IMR-90 (cell line): ENCODE measurements around the gene TMEM81. TPM values are rescaled to one million over a fixed set of nuclear protein-coding genes. Genes with fewer than 3 reads are reported as not detected.

Experiments
- ATAC-seq: fragments of 200-7000 bp; cut with Tn5 transposase; 2 replicates; pipeline ENCODE4 v1.9.1; 2020; ENCODE audit warnings: low read depth, mild to moderate bottlenecking, moderate library complexity
- BruUV-seq: library from RNA; stranded (reverse); fragments of 400-500 nt; replicated peaks from 2 replicates; lab custom pipeline; 2021; lab: Mats Ljungman, UMichigan
- CTCF ChIA-PET: fragments of 300-600 bp; formaldehyde crosslinking; extraction: SDS; loops from one replicate; lab custom pipeline; 2021; ENCODE audit warnings: antibody characterized with exemption; lab: Yijun Ruan, JAX
- POLR2A ChIA-PET: fragments of 300-600 bp; sonication (Branson Sonifier 250); formaldehyde crosslinking; loops from one replicate; lab custom pipeline; 2022; ENCODE audit warnings: antibody characterized with exemption; ENCODE audit not compliant: unreplicated experiment; lab: Charles Lee
- DNase-seq: peaks from one replicate; pipeline ENCODE4 v3.0.0; 2013
- H2AFZ ChIP-seq: replicated peaks from 2 replicates; pipeline ENCODE3; 2013; ENCODE audit warnings: low read length, mild to moderate bottlenecking; ENCODE audit not compliant: poor library complexity
- H2AK5ac ChIP-seq: 2 replicates; pipeline ENCODE4 v1.6.1; 2013; ENCODE audit warnings: low read depth, low read length, inconsistent platforms
- H2AK9ac ChIP-seq: replicated peaks from 2 replicates; pipeline ENCODE3; 2013; ENCODE audit warnings: mild to moderate bottlenecking, low read depth, low read length, moderate library complexity; ENCODE audit not compliant: poor library complexity
- H2BK120ac ChIP-seq: 2 replicates; pipeline ENCODE4 v1.6.1; 2013; ENCODE audit warnings: low read depth, low read length, inconsistent platforms
- H2BK15ac ChIP-seq: 3 replicates; pipeline ENCODE4 v1.6.1; 2013; ENCODE audit warnings: low read depth, low read length, inconsistent platforms
- H2BK20ac ChIP-seq: 2 replicates; pipeline ENCODE4 v1.6.1; 2013; ENCODE audit warnings: low read depth, mild to moderate bottlenecking, inconsistent platforms, low read length, moderate library complexity
- H2BK5ac ChIP-seq: 2 replicates; pipeline ENCODE4 v1.6.1; 2013; ENCODE audit warnings: mild to moderate bottlenecking, low read depth, low read length, inconsistent platforms; ENCODE audit not compliant: poor library complexity, severe bottlenecking
- H3K14ac ChIP-seq: replicated peaks from 2 replicates; pipeline ENCODE4 v1.6.1; 2013; ENCODE audit warnings: low read depth, low read length, inconsistent platforms
- H3K18ac ChIP-seq: 2 replicates; pipeline ENCODE4 v1.6.1; 2013; ENCODE audit warnings: low read depth, low read length, control low read depth
- H3K23ac ChIP-seq: 2 replicates; pipeline ENCODE4 v1.6.1; 2013; ENCODE audit warnings: low read depth, low read length, inconsistent platforms
- H3K27ac ChIP-seq: 2 replicates; pipeline ENCODE4 v1.5.1; 2013; ENCODE audit warnings: mild to moderate bottlenecking, control low read depth, low read length; ENCODE audit not compliant: insufficient read depth
- H3K27me3 ChIP-seq: 2 replicates; pipeline ENCODE4 v1.6.1; 2013; ENCODE audit warnings: low read length; ENCODE audit not compliant: control insufficient read depth, insufficient read depth
- H3K36me3 ChIP-seq: 2 replicates; pipeline ENCODE4 v1.6.1; 2013; ENCODE audit warnings: low read length, mixed read lengths; ENCODE audit not compliant: control insufficient read depth, insufficient read depth
- H3K4ac ChIP-seq: 2 replicates; pipeline ENCODE4 v1.6.1; 2013; ENCODE audit warnings: low read depth, low read length, inconsistent platforms
- H3K4me1 ChIP-seq: 2 replicates; pipeline ENCODE4 v1.6.1; 2013; ENCODE audit warnings: low read length, mixed read lengths; ENCODE audit not compliant: control insufficient read depth, insufficient read depth
- H3K4me2 ChIP-seq: 2 replicates; pipeline ENCODE4 v1.6.1; 2013; ENCODE audit warnings: low read depth, mild to moderate bottlenecking, control low read depth, low read length, moderate library complexity
- H3K4me3 ChIP-seq: 2 replicates; pipeline ENCODE4 v1.5.1; 2013; ENCODE audit warnings: low read depth, mild to moderate bottlenecking, control low read depth, low read length, moderate library complexity; ENCODE audit not compliant: insufficient read depth
- H3K56ac ChIP-seq: 2 replicates; pipeline ENCODE4 v1.6.1; 2013; ENCODE audit warnings: low read length, inconsistent platforms; ENCODE audit not compliant: insufficient read depth; ENCODE audit errors: extremely low read depth
- H3K79me1 ChIP-seq, 2 experiments: 2 replicates each; pipeline ENCODE4 v1.6.1; 2013; ENCODE audit warnings: low read length in 2 of 2, inconsistent platforms in 1 of 2, low read depth in 1 of 2
- H3K9ac ChIP-seq: 2 replicates; pipeline ENCODE4 v1.6.1; 2013; ENCODE audit warnings: low read depth, low read length, control low read depth
- H3K9me1 ChIP-seq: 2 replicates; pipeline ENCODE4 v1.6.1; 2013; ENCODE audit warnings: low read length, inconsistent platforms; ENCODE audit not compliant: insufficient read depth
- H3K9me3 ChIP-seq: 2 replicates; pipeline ENCODE4 v1.6.1; 2013; ENCODE audit warnings: low read length; ENCODE audit not compliant: control insufficient read depth, insufficient read depth
- H4K20me1 ChIP-seq: 2 replicates; pipeline ENCODE4 v1.6.1; 2013; ENCODE audit warnings: low read length, inconsistent platforms; ENCODE audit not compliant: insufficient read depth
- H4K5ac ChIP-seq: 2 replicates; pipeline ENCODE4 v1.6.1; 2013; ENCODE audit warnings: mild to moderate bottlenecking, low read depth, low read length, control low read depth
- H4K8ac ChIP-seq, 2 experiments: 2 replicates each; pipeline ENCODE4 v1.6.1; 2013; ENCODE audit warnings: low read depth in 2 of 2, low read length in 2 of 2, control low read depth in 1 of 2, inconsistent platforms in 1 of 2
- H4K91ac ChIP-seq: 2 replicates; pipeline ENCODE4 v1.6.1; 2013; ENCODE audit warnings: low read depth, low read length, inconsistent platforms; ENCODE audit not compliant: insufficient read depth
- CHD1 ChIP-seq: IDR thresholded peaks from 2 replicates; pipeline ENCODE4 v1.6.1; 2012; ENCODE audit warnings: low read depth, low read length, improper control_type of control experiment
- FOS ChIP-seq: fragments of 150-350 bp; IDR thresholded peaks from 2 replicates; pipeline ENCODE4 v1.6.1; 2016; ENCODE audit warnings: low read depth, low read length
- SMC3 ChIP-seq: fragments of 150-350 bp; IDR thresholded peaks from 2 replicates; pipeline ENCODE4 v1.6.1; 2016; ENCODE audit warnings: low read depth, mild to moderate bottlenecking, antibody characterized with exemption, low read length, moderate library complexity
- WGBS, 2 experiments: methylation state at CpG; one replicate each; pipeline versions ENCODE4 v1.1.5 to v1.1.7; 2013; ENCODE audit warnings: missing lambda C conversion rate in 2 of 2; ENCODE audit not compliant: insufficient read length in 1 of 2; ENCODE audit errors: extremely low coverage in 2 of 2; 5-methylcytosine and 5-hydroxymethylcytosine counted together
- dilution Hi-C: fragments of 300-500 bp; cut with HindIII; formaldehyde crosslinking; loops from one replicate; pipeline ENCODE4 v1.14.3; 2018; ENCODE audit warnings: low sequenced_read_pairs; ENCODE audit not compliant: unreplicated experiment
- in situ Hi-C: fragments of 300-500 bp; cut with MboI; formaldehyde crosslinking; loops from 3 replicates; pipeline ENCODE4 v1.14.3; 2019; ENCODE audit warnings: low sequenced_read_pairs, inconsistent platforms, mixed read lengths
- intact Hi-C: fragments of 100-400 bp; cut with micrococcal nuclease; formaldehyde crosslinking; loops from 2 replicates; pipeline ENCODE4 v1.10.0; 2022
- polyA plus RNA-seq, 3 experiments: library from polyadenylated mRNA; depleted of rRNA; stranded (reverse); fragments of >200 nt; gene quantifications; 2 replicates each; pipeline ENCODE4 v1.2.3, GENCODE V29; 2012; ENCODE audit warnings: low replicate concordance in 1 of 3
- total RNA-seq: library from RNA; depleted of rRNA; stranded (reverse); fragments of >200 nt; gene quantifications from 2 replicates; pipeline ENCODE4 v1.2.3, GENCODE V29; 2012
- TF ChIP-seq, protein P1 (sequence below): fragments of 150-350 bp; IDR thresholded peaks from 2 replicates; pipeline ENCODE4 v1.6.1; 2017; ENCODE audit warnings: mild to moderate bottlenecking, antibody characterized with exemption, low read length, low read depth
- TF ChIP-seq, protein P2 (sequence below): conservative IDR thresholded peaks from 2 replicates; pipeline ENCODE4 v1.5.1; 2012; ENCODE audit warnings: mild to moderate bottlenecking, low read depth, low read length, improper control_type of control experiment
- TF ChIP-seq, protein P3 (sequence below): fragments of 150-350 bp; IDR thresholded peaks from 2 replicates; pipeline ENCODE4 v1.6.1; 2016; ENCODE audit warnings: low read depth, mild to moderate bottlenecking, low read length, moderate library complexity, borderline replicate concordance

Gene TMEM81
- total and polyA plus RNA-seq, 2 of the 4 experiments (the other 2 are of a cell fraction) = 1.5 to 1.8 TPM

DNA sequence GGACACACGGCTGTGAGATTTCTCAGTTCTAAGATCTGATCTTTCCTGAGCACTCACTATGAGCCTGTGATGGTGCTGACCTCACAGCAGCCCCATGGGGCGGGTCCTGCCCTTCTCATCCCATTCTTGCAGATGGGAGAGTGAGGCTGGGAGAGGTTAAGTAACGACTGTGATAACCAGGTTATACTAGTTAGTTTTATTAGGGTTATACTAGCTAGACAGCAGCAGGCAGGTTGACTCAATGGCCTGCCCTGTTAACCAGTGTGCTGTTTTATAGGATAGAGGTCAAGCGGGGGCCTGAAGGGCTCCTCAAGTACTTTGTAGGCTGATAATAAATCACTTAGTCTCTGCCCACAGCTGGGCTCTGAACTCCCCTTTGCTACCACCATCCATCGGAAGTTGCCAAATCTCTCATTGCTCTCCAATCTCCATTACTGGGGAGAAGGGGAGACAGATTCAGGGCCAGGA is 36.5 kb downstream of the TMEM81 start:
- Histone ChIP-seq H3K14ac (no peak overlapping the region), H3K23ac (no peak overlapping the region), H3K56ac (no peak overlapping the region), H3K4ac (no peak overlapping the region), H3K9me1 (no peaks in the 10 kb centered on the region), H2BK120ac (no peak overlapping the region), H3K18ac (no peak overlapping the region), H3K4me1 (no peaks in the 10 kb centered on the region), H4K8ac (no peak overlapping the region), H4K5ac (no peak overlapping the region), H3K4me3 (no peak overlapping the region), H3K36me3 (no peaks in the 10 kb centered on the region), H2AK5ac (no peak overlapping the region), H4K91ac (no peak overlapping the region), H4K20me1 (no peaks in the 10 kb centered on the region), H2AK9ac (no peak overlapping the region), H3K9ac (no peak overlapping the region), H2BK5ac (no peak overlapping the region), H2BK15ac (no peak overlapping the region), H3K9me3 (no peaks in the 10 kb centered on the region), H3K27ac (no peak overlapping the region), H3K79me1 (no peaks in the 10 kb centered on the region), H3K4me2 (no peak overlapping the region), H2BK20ac (no peak overlapping the region), H3K27me3 (peaks cover 76% of the 10 kb centered on the region), H2AFZ (no peak overlapping the region)
- dilution Hi-C loops = no loop called here
- ATAC-seq = no peak
- BruUV-seq = no TSS peak
- TF ChIP-seq, protein P1, sequence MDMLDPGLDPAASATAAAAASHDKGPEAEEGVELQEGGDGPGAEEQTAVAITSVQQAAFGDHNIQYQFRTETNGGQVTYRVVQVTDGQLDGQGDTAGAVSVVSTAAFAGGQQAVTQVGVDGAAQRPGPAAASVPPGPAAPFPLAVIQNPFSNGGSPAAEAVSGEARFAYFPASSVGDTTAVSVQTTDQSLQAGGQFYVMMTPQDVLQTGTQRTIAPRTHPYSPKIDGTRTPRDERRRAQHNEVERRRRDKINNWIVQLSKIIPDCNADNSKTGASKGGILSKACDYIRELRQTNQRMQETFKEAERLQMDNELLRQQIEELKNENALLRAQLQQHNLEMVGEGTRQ = no peak
- TF ChIP-seq SMC3 (no peak), FOS (no peak), CHD1 (no peak)
- TF ChIP-seq, protein P2, sequence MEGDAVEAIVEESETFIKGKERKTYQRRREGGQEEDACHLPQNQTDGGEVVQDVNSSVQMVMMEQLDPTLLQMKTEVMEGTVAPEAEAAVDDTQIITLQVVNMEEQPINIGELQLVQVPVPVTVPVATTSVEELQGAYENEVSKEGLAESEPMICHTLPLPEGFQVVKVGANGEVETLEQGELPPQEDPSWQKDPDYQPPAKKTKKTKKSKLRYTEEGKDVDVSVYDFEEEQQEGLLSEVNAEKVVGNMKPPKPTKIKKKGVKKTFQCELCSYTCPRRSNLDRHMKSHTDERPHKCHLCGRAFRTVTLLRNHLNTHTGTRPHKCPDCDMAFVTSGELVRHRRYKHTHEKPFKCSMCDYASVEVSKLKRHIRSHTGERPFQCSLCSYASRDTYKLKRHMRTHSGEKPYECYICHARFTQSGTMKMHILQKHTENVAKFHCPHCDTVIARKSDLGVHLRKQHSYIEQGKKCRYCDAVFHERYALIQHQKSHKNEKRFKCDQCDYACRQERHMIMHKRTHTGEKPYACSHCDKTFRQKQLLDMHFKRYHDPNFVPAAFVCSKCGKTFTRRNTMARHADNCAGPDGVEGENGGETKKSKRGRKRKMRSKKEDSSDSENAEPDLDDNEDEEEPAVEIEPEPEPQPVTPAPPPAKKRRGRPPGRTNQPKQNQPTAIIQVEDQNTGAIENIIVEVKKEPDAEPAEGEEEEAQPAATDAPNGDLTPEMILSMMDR = no peak
- TF ChIP-seq, protein P3, sequence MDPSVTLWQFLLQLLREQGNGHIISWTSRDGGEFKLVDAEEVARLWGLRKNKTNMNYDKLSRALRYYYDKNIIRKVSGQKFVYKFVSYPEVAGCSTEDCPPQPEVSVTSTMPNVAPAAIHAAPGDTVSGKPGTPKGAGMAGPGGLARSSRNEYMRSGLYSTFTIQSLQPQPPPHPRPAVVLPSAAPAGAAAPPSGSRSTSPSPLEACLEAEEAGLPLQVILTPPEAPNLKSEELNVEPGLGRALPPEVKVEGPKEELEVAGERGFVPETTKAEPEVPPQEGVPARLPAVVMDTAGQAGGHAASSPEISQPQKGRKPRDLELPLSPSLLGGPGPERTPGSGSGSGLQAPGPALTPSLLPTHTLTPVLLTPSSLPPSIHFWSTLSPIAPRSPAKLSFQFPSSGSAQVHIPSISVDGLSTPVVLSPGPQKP = no peak
- WGBS, 2 experiments = no CpG with 5 or more reads among the region's 5 CpGs
- intact Hi-C loops = no loop called here
- in situ Hi-C loops = no loop called here
- CTCF ChIA-PET = interaction anchor here (2.1 kb wide), 1 partner anchor 14 kb away, joined by 10 read pairs; no protein-coding TSS in a partner anchor
- POLR2A ChIA-PET = no interaction called here
- no peak for DNase-seq
